RKO (cell line): ENCODE measurements around the gene GNA12.

ENCODE experiments used
- DNase-seq: peaks from one replicate; pipeline ENCODE4 v3.0.0-alpha.2; 2016; ENCODE audit warnings: low spot score

GNA12 gene

DNA sequence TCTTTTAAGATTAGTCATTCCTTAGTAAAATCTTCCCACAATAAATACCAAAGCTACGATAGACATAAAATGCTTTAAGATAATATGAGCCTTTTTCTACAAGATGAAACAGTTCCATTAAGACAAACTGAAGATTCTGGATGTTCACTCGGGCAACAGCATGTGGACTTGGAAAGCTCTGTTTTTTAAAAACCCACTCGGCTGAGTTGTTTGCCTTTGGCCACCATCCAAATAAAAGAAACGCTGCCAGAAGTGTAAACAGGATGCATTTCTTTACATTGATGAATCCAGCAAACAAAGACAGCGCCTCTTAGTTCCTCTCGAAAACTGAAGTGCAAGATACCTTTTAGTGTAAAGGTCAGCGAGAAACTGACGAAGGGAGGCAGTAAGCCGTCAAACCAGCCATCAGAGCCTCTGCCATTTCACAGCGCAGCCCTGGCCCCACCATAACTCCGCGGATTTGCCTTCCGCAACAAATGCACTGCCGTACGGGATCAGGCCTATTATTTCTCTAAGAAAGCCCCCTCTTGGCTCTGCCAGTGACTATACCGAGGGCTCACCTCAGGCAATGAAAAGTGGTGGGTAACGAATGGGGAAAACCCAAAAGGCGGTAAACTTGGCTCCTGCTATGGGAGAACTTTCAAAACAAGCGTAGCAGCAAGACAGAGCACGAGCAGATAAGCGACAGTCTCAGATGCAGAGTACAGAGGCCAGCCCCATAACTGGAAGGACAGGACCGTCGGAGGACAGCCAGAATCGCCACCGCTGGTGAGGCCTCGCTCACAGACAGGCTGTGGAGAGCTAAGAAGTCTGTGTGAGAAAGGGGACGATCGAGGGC lies 41.4 kb downstream of the GNA12 start:
- no peak for DNase-seq

DNA sequence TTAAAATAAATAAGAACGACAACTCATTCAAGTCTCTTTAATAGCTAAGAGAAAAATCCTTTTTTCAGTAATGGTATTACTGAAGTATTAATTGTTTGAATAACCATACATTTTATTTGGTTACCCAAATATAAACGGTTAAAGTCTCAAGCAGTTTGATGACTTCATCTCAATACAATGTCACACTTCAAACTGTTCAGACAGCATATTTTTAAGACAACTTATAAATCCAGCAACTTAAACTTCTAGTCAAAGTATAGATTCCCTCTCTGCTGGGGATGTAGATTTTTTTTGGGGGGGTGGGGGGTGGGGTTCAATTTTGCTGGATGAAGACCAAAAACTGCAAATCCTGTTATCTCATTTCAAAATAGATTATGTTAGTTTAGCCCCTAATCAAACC lies 42.0 kb downstream of the GNA12 start:
- DNase-seq: no peak

DNA sequence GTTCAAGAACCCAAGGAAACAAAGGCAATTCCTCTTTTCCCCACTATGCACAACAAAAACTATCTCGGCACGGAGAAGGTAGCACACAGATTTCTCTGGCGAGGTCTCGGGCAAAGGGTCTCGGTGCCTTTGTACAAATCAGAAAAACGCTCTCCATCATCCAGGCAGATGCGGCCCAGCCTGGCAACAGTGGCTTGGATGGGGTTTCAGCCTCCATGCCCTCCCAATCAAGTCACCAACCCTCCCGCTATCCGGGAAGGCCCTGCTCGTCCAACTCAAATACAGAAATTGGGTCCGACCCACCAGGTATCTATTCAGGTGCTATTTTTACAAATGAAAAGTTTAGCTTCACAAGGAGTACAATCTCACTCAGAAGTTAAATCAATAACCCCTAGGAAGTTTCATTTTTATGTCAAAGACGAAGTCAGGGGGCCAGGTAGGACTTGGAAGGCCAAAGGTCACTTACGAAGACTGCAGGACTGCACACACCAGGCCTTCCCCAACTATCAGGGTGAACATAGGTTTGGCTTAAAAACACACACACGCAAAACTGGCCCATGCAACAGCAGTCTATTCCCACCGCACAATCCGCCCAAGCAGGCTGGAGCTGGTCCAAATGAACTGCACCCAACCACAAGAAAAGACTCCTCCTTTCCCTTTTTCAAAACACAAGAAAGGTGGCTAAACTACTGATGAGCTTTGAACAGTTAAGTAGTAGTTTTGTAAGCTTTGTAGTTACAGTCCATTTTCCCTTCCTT lies 43.0 kb downstream of the GNA12 start:
- no peak for DNase-seq

DNA sequence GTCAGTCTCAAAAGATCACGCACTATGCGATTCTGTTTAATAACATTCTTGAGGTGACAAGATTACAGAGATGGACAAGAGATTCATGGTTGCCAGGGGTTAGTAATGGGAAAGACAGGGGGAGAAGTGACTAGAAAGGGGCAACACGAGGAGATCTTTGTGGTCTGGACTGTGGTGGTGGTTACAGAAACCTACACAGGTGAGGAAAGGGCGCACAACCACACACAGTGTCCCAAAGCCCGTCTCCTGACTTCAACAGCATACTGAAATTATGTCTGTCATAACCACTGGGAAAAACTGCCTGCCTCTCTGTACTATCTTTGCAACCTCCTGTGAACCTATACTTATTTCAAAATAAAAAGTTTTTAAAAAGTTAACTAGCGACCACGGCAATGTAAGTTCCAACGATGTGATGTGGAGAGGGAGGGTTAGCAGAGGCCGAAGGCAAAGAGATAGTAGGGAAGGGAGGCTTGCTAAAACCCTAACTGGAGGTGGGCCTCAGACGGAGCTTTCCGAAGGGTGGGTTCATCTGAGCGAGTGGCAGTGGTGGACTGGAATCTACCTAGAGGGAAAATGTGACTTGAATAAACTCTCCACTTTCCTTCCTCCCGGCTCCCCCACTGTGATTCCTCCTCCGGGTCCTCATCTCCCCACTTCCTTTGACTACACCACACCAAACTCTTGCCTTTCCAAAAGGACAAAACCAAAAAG lies 43.7 kb downstream of the GNA12 start:
- DNase-seq: no peak

DNA sequence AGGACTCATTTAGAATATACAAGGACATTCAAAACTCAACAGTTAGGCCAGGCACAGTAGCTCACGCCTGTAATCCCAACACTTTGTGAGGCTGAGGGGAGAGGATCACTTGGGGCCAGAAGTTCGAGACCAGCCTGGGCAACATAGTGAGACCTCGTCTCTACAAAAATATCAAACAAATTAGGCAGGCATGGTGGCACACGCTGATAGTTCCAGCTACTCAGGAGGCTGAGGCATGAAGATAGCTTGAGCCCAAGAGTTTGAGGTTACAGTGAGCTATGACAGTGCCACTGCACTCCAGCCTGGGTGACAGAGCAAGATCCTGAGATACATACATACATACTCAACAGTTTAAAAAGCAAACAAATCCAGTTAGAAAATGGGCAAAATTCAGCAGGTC lies 44.9 kb downstream of the GNA12 start:
- DNase-seq: no peak

- DNase-seq: no peak
These were observed 45.4 kb downstream of the GNA12 start for GRCh38 chr7:2798669-2799068.

DNA sequence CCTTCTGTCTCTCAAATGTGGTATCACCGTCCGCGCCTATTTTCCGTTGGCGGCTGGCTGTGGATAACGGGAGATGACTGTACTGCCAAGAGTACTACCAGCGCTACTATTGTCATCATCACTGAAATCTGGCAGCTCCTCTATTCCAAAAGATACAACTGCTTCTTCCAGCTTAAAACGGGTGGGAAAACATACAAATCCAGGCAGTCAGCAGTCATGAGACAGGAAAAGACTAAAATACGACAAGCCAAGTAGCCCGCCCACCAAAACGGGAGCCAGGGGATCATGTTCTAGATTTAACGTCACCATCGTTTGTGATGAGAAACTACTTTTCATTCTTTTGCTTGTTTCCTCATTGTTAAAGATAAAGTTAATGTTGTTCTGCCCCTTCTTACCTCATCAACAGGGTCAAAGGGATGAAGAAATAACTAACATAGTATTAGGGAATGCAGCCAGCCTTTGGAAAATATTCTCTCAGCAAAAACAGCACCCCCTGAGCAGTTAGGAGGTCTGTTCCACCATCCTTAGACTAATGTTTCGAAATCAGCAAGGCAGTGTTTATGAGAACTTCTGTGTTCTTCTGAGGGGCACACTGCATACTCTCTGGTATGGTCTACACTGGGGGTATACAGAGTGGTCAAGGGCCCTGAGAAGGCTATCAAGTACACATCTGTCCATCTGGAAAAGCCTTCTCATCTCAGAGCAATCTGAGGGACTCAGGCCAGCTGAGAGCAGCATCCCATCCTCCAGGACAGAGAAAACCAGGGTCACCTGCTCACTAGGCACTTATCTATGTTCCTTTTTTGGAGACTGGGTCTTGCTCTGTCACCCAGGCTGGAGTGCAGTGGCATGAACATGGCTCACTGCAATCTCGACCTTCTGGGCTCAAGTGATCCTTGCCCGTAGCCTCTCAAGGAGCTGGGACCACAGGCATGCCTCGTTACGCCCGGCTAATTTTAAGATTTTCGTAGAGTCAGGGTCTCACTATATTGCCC lies 47.5 kb downstream of the GNA12 start:
- no peak for DNase-seq

- DNase-seq: no peak
These were observed 48.2 kb downstream of the GNA12 start for GRCh38 chr7:2795906-2796305.

DNA sequence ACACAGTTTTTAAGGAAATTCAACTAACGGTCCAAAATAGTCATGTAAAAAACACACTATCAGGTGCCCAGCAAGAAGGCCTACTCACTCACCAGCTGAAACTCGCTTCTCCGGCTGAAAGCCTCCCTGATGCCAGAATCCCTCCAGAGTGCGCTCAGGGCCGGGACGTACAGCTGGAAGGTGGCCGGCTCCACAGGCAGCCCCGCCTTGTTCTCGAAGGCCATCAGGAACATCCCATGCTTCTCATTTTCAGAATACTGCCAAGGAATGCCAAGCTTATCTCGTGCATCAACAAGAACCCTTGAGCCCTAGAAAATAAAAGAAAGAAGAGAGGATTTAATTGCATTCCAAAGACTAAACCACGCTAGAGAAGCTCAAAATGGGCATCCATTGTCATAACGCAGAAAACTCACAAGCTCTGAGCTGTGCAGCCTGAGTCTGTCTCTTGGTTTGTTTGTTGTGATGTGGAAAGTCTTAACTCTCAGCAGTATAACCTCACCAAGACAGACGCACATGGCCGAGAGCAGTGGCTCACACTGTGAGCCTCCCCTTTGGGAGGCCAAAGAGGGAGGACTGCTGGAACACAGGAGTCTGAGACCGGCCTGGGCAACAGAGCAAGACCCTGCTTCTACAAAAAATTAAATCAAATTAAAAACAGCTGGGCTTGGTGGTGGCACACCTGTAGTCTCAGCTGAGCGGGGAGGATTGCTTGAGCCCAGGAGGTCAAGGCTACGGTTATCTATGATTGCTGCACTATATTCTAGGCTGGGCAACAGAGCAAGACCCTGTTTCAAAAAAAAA lies 49.1 kb downstream of the GNA12 start:
- DNase-seq: no peak

GRCh38 chr7:2792856-2793487 lies 51.1 kb downstream of the GNA12 start:
- no peak for DNase-seq

- no peak for DNase-seq
These were observed 51.9 kb downstream of the GNA12 start for GRCh38 chr7:2792235-2792634.

DNA sequence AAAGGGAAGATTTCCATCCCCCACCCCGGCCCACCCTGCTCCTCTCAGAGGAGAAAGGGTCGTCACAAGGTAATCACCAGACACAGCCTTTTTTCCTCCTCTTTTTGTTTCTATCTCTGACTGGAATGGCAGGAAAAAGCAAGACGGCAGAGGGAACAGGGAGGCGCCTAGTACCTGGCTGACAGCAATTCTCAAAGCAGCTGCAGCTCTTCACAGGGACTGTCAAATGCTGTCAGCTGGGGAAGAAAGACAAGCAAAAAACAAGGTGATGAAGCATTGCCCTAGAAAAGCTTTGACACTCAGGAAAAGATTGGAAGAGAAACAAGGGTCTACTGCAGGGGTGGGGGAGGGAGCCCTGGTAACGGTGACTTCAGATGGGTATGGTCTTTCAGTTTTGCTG lies 52.7 kb downstream of the GNA12 start:
- no peak for DNase-seq

GRCh38 chr7:2787251-2787951 lies 56.7 kb downstream of the GNA12 start:
- no peak for DNase-seq

DNA sequence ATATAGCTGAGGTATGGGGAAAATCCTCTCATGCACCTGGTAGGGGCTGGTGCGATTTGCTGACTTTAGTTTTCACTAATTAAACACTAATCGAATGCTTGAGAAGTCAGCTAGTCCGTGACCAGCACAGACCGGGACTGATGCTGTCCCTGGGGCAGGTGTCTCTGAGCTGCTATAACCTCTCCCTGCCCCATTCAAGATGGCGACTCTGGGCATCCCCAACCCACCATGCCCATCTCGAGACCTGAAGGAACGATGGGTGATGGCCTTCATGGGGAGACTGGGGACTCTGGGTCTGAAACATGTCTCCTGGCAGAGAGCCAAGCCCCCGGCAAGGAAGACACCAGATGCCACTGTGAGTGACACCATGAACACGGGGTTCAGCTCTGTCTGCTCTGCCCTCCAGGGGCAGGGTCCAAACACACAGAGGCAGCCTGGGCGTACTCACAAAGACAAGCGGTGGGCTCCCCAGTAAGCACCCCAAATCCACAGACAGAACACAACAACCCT lies 57.4 kb downstream of the GNA12 start:
- no peak for DNase-seq

GRCh38 chr7:2785071-2785500 lies 59.0 kb downstream of the GNA12 start:
- DNase-seq: no peak

- DNase-seq: no peak
These were observed 61.5 kb downstream of the GNA12 start for GRCh38 chr7:2782565-2782964.

DNA sequence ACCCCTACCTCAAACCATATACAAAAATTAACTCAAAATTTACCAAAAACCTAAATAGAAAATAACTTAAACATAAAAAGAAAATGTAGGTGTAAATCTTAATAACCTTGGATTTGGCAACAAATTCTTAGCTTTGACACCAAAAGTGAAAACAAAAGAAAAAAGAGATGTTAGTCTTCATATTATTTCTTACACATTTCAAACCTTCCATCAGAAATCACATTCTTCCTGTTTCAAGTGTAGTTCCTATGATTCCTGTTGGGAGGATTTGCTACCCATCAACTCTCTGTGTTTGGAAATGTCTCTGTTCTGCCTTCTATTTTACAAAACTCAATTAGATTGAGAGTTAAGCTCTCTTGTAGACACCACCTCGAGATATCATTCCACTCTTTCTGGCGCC lies 62.0 kb downstream of the GNA12 start:
- DNase-seq: no peak

DNA sequence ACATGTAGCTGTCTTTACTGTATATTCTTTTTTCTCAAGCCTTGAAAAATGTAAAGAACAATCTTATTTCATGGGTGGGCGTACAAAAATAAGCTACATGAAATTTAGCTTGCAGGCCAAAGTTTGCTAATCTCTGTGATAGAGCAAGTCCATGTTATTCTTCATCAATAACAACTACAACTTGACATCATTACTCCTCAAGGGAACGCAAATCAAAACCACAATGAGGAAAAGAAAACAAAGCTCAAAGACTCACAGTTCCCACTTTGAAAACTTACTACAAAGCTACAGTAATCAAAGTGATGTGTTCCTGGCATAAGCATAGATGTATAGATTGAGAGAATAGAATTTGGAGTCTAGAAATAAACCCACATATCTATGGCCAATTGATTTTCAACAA lies 62.5 kb downstream of the GNA12 start:
- no peak for DNase-seq

- DNase-seq: no peak
These were observed 65.1 kb downstream of the GNA12 start for GRCh38 chr7:2779051-2779450.
